MM.1S (cell line): ENCODE data around the gene SLC39A8.
"Not testable (repeated sequence)": the region's sequence is repeated elsewhere in the genome, so short reads cannot be mapped to it uniquely, and the experiment has no call there.

Source experiments
- CTCF ChIP-seq: fragments of 300-600 bp; sonication (generic); IDR thresholded peaks from 2 replicates; pipeline ENCODE4 v1.5.1; 2016; ENCODE audit warnings: antibody characterized with exemption, low read length, mixed read lengths
- EZH2 ChIP-seq: fragments of 300-600 bp; sonication (generic); optimal IDR thresholded peaks from 2 replicates; pipeline ENCODE3; 2017; ENCODE audit warnings: low read depth, mild to moderate bottlenecking, antibody characterized with exemption, low read length, mixed read lengths
- EZH2phosphoT487 ChIP-seq: fragments of 300-600 bp; sonication (generic); IDR thresholded peaks from 2 replicates; pipeline ENCODE4 v1.6.1; 2018; ENCODE audit warnings: antibody characterized with exemption, low read length

- not testable (repeated sequence) for TF ChIP-seq CTCF, EZH2, EZH2phosphoT487
Observed at GRCh38 chr4:102273317-102273716, 72.0 kb downstream of the SLC39A8 start.
